AG04450 (cell line): ENCODE results near the gene CERK. TPM values are rescaled to one million over a fixed set of nuclear protein-coding genes. Genes with fewer than 3 reads are reported as not detected.

Experiments used
- CTCF ChIA-PET: fragments of 300-600, 350-600 bp; formaldehyde crosslinking; extraction: SDS; loops from one replicate; lab custom pipeline; 2022; ENCODE audit warnings: antibody characterized with exemption, inconsistent platforms; lab: Charles Lee
- POLR2A ChIA-PET: fragments of 350-600 bp; formaldehyde crosslinking; extraction: SDS; loops from one replicate; lab custom pipeline; 2021; ENCODE audit warnings: antibody characterized with exemption, inconsistent platforms; lab: Yijun Ruan, JAX
- DNase-seq: peaks from one replicate; pipeline ENCODE4 v3.0.0-alpha.2; 2011; ENCODE audit warnings: low read depth, low spot score
- H3K27ac ChIP-seq: one replicate; pipeline ENCODE4 v1.5.1; 2012; ENCODE audit warnings: low read depth, low read length, control low read depth
- H3K27me3 ChIP-seq: one replicate; pipeline ENCODE4 v1.6.0; 2012; ENCODE audit warnings: low read length; ENCODE audit not compliant: control insufficient read depth, insufficient read depth
- H3K4me3 ChIP-seq: 2 replicates; pipeline ENCODE4 v1.5.1; 2011; ENCODE audit warnings: mild to moderate bottlenecking, low read depth, low read length, control low read depth
- H3K9me3 ChIP-seq: 2 replicates; pipeline ENCODE4 v1.5.1; 2012; ENCODE audit warnings: low read length; ENCODE audit not compliant: control insufficient read depth, insufficient read depth
- CTCF ChIP-seq: IDR thresholded peaks from 2 replicates; pipeline ENCODE4 v1.5.1; 2011; ENCODE audit warnings: low read depth, low read length, control low read depth, inconsistent platforms
- polyA plus RNA-seq: library from polyadenylated mRNA; depleted of rRNA; stranded (reverse); fragments of >200 nt; gene quantifications from 2 replicates; pipeline ENCODE4 v1.2.3, GENCODE V29; 2011

The CERK gene
- polyA plus RNA-seq, 1 experiment = 29.0 TPM

- CTCF ChIA-PET = interaction anchor here (0.7 kb wide), 1 partner anchor 151 kb away, joined by 5 read pairs; no protein-coding TSS in a partner anchor
- no peak overlapping the region for H3K4me3 ChIP-seq
- no peak for DNase-seq
- POLR2A ChIA-PET = no interaction called here
- H3K9me3 ChIP-seq = no peaks in the 10 kb centered on the region
- H3K27me3 ChIP-seq = no peaks in the 10 kb centered on the region
- TF ChIP-seq CTCF = no peak
- H3K27ac ChIP-seq = no peak overlapping the region
These were observed 23.5 kb downstream of the CERK start for GRCh38 chr22:46714550-46714949.

- ChIA-PET POLR2A (no interaction called here), CTCF (no interaction called here)
- Histone ChIP-seq H3K27ac (no peak overlapping the region), H3K4me3 (no peak overlapping the region), H3K9me3 (no peaks in the 10 kb centered on the region; the same call in 1 of the 2 replicates), H3K27me3 (no peaks in the 10 kb centered on the region)
- TF ChIP-seq CTCF = no peak
- DNase-seq = no peak
These were observed 25.8 kb downstream of the CERK start for GRCh38 chr22:46712288-46712687.

GRCh38 chr22:46710806-46711205 lies 27.2 kb downstream of the CERK start:
- Histone ChIP-seq H3K27ac (no peak overlapping the region), H3K27me3 (no peaks in the 10 kb centered on the region), H3K4me3 (no peak overlapping the region), H3K9me3 (no peaks in the 10 kb centered on the region; the same call in 1 of the 2 replicates)
- no peak for TF ChIP-seq CTCF
- ChIA-PET POLR2A (no interaction called here), CTCF (no interaction called here)
- DNase-seq = no peak

GRCh38 chr22:46708766-46709330 lies 29.2 kb downstream of the CERK start:
- no peaks in the 10 kb centered on the region; the same call in 1 of the 2 replicates for H3K9me3 ChIP-seq
- ChIA-PET POLR2A (no interaction called here), CTCF (no interaction called here)
- TF ChIP-seq CTCF = no peak
- no peak for DNase-seq
- H3K27me3 ChIP-seq = no peaks in the 10 kb centered on the region
- H3K4me3 ChIP-seq = no peak overlapping the region
- no peak overlapping the region for H3K27ac ChIP-seq

- CTCF ChIA-PET = no interaction called here
These were observed 30.1 kb downstream of the CERK start for GRCh38 chr22:46707827-46708570.

More at GRCh38 chr22:46707827-46708570, 30.1 kb downstream of the CERK start:
- Histone ChIP-seq H3K4me3 (no peak overlapping the region), H3K9me3 (no peaks in the 10 kb centered on the region; the same call in 1 of the 2 replicates), H3K27me3 (no peaks in the 10 kb centered on the region), H3K27ac (no peak overlapping the region)
- TF ChIP-seq CTCF = no peak
- no peak for DNase-seq
- POLR2A ChIA-PET = no interaction called here
